ENCODE measurements around the gene YIPF5.

Gene YIPF5

DNA sequence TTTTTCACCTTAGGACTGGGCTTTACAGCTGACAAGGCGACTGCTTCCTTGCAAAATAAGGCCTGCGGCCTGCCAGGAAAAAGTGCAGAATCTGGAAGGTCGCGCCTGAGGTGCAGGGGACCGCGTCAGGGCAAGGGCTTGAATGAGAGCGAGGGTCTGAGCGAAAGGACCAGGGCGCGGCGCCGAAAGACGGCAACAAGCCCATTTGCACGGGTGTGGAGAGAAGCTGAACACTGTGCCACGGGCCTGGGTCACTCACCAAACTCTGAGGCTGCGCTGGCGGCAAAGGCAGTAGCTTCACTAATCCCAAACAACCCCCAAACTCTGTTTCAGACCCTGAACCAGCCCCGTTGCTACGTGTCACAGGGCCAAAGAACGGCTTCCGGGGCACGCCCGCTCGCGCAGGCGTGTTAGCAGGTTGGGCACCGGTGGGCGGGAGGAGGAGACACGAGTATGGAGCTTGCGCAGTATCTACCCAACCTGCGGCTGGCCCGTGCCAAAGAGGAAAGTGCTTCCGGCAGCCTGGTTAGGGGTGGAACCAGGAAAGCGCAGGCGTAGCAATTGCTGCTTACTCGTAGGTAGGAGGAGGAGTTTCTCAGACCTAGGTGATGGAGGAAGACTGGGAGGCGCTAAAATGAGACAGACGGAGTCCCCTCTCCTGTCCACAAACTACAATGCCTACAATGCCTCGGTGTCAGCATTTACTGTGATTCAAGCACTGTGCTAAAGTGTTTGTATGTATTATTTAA, at the start of gene YIPF5, which contains the start of gene KCTD16:
YIPF5 (minus strand) TSS at position 384 of the 749 bp plus-strand sequence. CDS start 704 bp downstream, outside the sequence.
KCTD16 (plus strand) TSS at position 598 of the 749 bp plus-strand sequence.
- peak within 1 kb of the TSS; percentile 81 for H3K4me3 ChIP-seq (ENCODE audit: low read depth, low read length)
- TF ChIP-seq, protein P1, sequence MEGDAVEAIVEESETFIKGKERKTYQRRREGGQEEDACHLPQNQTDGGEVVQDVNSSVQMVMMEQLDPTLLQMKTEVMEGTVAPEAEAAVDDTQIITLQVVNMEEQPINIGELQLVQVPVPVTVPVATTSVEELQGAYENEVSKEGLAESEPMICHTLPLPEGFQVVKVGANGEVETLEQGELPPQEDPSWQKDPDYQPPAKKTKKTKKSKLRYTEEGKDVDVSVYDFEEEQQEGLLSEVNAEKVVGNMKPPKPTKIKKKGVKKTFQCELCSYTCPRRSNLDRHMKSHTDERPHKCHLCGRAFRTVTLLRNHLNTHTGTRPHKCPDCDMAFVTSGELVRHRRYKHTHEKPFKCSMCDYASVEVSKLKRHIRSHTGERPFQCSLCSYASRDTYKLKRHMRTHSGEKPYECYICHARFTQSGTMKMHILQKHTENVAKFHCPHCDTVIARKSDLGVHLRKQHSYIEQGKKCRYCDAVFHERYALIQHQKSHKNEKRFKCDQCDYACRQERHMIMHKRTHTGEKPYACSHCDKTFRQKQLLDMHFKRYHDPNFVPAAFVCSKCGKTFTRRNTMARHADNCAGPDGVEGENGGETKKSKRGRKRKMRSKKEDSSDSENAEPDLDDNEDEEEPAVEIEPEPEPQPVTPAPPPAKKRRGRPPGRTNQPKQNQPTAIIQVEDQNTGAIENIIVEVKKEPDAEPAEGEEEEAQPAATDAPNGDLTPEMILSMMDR (IDR thresholded peaks at IDR 0.05; ENCODE audit: low read depth, low read length, missing control alignments) = no peak
- peak; percentile 97 for DNase-seq
- no peaks in the 10 kb centered on the region for H3K27me3 ChIP-seq (replicated peaks)
- H3K27ac ChIP-seq = peak within 1 kb of the TSS; percentile 93
- in situ Hi-C loops (cut with HindIII; ENCODE audit: low pct_ligation_motif_present, low sequenced_read_pairs) = no loop called here
- peaks cover 13% of the 10 kb centered on the region for H3K36me3 ChIP-seq (replicated peaks)

DNA sequence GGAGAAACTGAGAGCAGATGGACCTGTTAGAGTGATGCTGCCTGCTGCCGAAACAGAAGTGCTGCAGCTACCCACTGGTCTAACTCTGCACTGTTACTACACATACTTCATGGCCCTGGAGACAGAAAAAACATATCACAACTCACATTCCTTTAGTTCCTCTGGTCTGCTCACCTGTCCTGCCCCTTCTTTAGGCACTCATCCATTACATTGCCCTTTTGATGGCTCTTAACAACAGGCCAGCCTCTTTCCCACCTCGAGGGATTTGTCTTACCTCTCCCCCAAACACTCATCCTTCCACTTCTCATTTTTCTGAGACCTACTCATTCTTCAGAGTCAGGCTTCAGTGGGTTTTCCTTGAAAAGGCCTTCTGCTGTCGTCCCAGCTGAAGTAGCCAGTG, 49.4 kb upstream of the YIPF5 start:
- in situ Hi-C loops (cut with HindIII; ENCODE audit: low pct_ligation_motif_present, low sequenced_read_pairs) = no loop called here
- H3K4me3 ChIP-seq (ENCODE audit: low read depth, low read length) = no peak overlapping the region
- no peak for DNase-seq
- H3K36me3 ChIP-seq (replicated peaks) = no peaks in the 10 kb centered on the region
- no peak overlapping the region for H3K27ac ChIP-seq
- H3K27me3 ChIP-seq (replicated peaks) = no peaks in the 10 kb centered on the region
- TF ChIP-seq, protein P1 (IDR thresholded peaks at IDR 0.05; ENCODE audit: low read depth, low read length, missing control alignments) = no peak

DNA sequence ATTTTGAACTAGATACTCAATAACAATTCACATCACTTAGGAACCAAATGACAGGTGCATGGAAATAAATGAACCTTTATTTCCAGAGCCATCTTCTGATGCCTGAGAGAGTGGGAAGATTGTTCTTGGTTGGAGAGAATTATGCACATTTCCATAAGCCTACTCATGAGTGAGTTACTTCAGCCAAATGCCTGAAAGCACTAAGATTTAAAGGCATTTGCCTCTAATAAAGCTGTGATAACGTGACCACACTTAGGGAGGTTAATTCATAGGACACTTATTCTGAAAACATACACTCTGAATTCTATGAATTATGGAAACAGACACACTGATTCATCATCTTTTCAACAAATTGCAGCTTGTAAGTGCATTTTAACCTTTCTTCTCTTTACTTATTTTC, 40.2 kb upstream of the YIPF5 start:
- in situ Hi-C loops (cut with HindIII; ENCODE audit: low pct_ligation_motif_present, low sequenced_read_pairs) = no loop called here
- DNase-seq = no peak
- no peak overlapping the region for H3K27ac ChIP-seq
- H3K36me3 ChIP-seq (replicated peaks) = no peaks in the 10 kb centered on the region
- no peaks in the 10 kb centered on the region for H3K27me3 ChIP-seq (replicated peaks)
- TF ChIP-seq, protein P1 (IDR thresholded peaks at IDR 0.05; ENCODE audit: low read depth, low read length, missing control alignments) = no peak
- H3K4me3 ChIP-seq (ENCODE audit: low read depth, low read length) = no peak overlapping the region

DNA sequence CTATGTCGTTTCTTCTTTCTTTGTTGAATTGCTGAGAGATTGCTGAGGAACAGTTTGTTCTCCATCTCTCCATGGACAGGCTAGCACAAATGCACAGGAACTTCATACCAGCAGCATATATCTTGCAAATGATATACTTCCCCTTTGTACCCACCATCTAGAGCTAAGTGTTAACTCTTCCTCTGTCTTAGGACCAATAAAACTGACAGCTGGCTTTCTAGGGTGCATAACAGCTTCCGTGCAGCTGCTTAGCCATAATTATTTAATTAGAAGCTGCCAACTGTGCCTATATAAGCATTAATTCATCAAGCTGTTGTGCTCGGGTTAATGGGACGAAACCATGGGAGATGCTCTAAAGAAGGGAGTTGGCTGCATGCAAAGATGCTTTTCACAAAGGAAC, 38.9 kb upstream of the YIPF5 start:
- in situ Hi-C loops (cut with HindIII; ENCODE audit: low pct_ligation_motif_present, low sequenced_read_pairs) = no loop called here
- Histone ChIP-seq H3K27ac (no peak overlapping the region), H3K36me3 (replicated peaks) (no peaks in the 10 kb centered on the region), H3K4me3 (ENCODE audit: low read depth, low read length) (no peak overlapping the region), H3K27me3 (replicated peaks) (no peaks in the 10 kb centered on the region)
- DNase-seq = no peak
- TF ChIP-seq, protein P1 (IDR thresholded peaks at IDR 0.05; ENCODE audit: low read depth, low read length, missing control alignments) = no peak

DNA sequence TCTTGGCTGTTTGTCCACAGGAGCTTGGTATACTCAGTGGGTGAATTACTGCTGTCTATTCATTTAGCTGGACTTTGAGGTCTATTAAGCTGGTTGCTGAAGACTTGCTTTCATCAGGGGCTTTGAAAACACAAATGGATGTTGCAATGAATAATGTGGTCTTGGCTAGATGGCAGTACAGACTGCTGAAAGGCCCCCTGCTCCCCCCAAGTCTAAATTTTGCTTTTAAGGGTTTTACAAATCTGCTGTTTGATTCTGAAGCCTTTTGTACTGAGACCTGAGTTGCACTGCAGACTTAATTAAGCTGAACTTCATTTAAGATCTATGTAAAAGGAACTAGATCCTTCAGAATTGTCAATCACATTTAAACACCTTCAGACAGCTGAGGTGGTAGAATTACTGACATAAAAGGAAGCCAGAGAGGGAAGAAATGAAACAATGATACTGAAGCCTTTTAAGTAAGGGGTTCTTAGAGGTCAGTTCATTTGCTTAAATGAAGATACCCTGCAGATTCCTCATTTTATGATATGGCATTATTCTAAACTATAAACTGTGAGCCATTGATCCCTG, 37.5 kb upstream of the YIPF5 start:
- H3K36me3 ChIP-seq (replicated peaks) = no peaks in the 10 kb centered on the region
- no peak for DNase-seq
- no peaks in the 10 kb centered on the region for H3K27me3 ChIP-seq (replicated peaks)
- TF ChIP-seq, protein P1 (IDR thresholded peaks at IDR 0.05; ENCODE audit: low read depth, low read length, missing control alignments) = no peak
- H3K4me3 ChIP-seq (ENCODE audit: low read depth, low read length) = no peak overlapping the region
- in situ Hi-C loops (cut with HindIII; ENCODE audit: low pct_ligation_motif_present, low sequenced_read_pairs) = no loop called here
- H3K27ac ChIP-seq = no peak overlapping the region

Data from brain microvascular endothelial cell (primary cell).